GM12878 (cell line): ENCODE measurements around the gene CD151. TPM values are rescaled to one million over a fixed set of nuclear protein-coding genes. Genes with fewer than 3 reads are reported as not detected.
A peak's percentile ranks its signal among the peaks of the same experiment; 100 is the strongest.

Source experiments
- ATAC-seq: fragments of 200-7000 bp; cut with Tn5 transposase; 3 replicates; pipeline ENCODE4 v1.9.1; 2020; ENCODE audit warnings: mild to moderate bottlenecking, moderate library complexity
- BruUV-seq: library from RNA; stranded (reverse); fragments of 400-500 nt; replicated peaks from 2 replicates; lab custom pipeline; 2021; lab: Mats Ljungman, UMichigan
- CTCF ChIA-PET: fragments of 300-600 bp; sonication (Branson Sonifier 250); formaldehyde crosslinking; extraction: SDS; loops from one replicate; lab custom pipeline; 2021; ENCODE audit warnings: inconsistent platforms; lab: Yijun Ruan, JAX
- POLR2A ChIA-PET: fragments of 350-600 bp; formaldehyde crosslinking; extraction: SDS; loops from one replicate; lab custom pipeline; 2021; ENCODE audit warnings: inconsistent platforms; lab: Charles Lee
- RAD21 ChIA-PET: fragments of 300-600 bp; sonication (Branson Sonifier 250); formaldehyde crosslinking; loops from one replicate; lab custom pipeline; 2023; ENCODE audit warnings: antibody characterized with exemption; ENCODE audit not compliant: unreplicated experiment; lab: Charles Lee
- SMC1A ChIA-PET: fragments of 300-600 bp; sonication (Branson Sonifier 250); formaldehyde crosslinking; loops from one replicate; lab custom pipeline; 2023; ENCODE audit not compliant: unreplicated experiment, uncharacterized antibody; lab: Charles Lee
- DNase-seq: peaks from one replicate; pipeline ENCODE4 v3.0.0-alpha.2; 2011; ENCODE audit warnings: low read depth, low spot score
- FAIRE-seq: peaks from 3 replicates; lab custom pipeline; 2011; peaks lifted over from hg19 to GRCh38; lab: Jason Lieb, UNC
- H2AFZ ChIP-seq: 2 replicates; pipeline ENCODE4 v1.6.0; 2011; ENCODE audit warnings: low read depth, low read length, control low read depth; ENCODE audit not compliant: control insufficient read depth
- H3K27ac ChIP-seq: 2 replicates; pipeline ENCODE4 v1.5.1; 2011; ENCODE audit warnings: control low read depth; ENCODE audit not compliant: control insufficient read depth, insufficient read depth
- H3K27me3 ChIP-seq, 2 experiments: replicated peaks in 1 of 2; 2 replicates each; pipeline versions ENCODE4 v1.6.0 to v1.6.1; 2011; ENCODE audit warnings: low read length in 1 of 2; ENCODE audit not compliant: control insufficient read depth in 2 of 2, insufficient read depth in 2 of 2
- H3K36me3 ChIP-seq, 2 experiments: 2 replicates each; pipeline ENCODE4 v1.5.1; 2011; ENCODE audit warnings: low read length in 1 of 2; ENCODE audit not compliant: control insufficient read depth in 2 of 2, insufficient read depth in 2 of 2
- H3K4me1 ChIP-seq: 2 replicates; pipeline ENCODE4 v1.6.1; 2011; ENCODE audit warnings: mild to moderate bottlenecking, low read length, moderate library complexity, mixed read lengths; ENCODE audit not compliant: control insufficient read depth, insufficient read depth
- H3K4me2 ChIP-seq: 2 replicates; pipeline ENCODE4 v1.6.0; 2011; ENCODE audit warnings: control low read depth; ENCODE audit not compliant: control insufficient read depth, insufficient read depth
- H3K4me3 ChIP-seq: fragments of 200-600 bp; sonication (generic); 2 replicates; pipeline ENCODE4 v1.5.1; 2016
- H3K79me2 ChIP-seq: 2 replicates; pipeline ENCODE4 v1.6.0; 2011; ENCODE audit warnings: low read length; ENCODE audit not compliant: control insufficient read depth, insufficient read depth
- H3K9ac ChIP-seq: 2 replicates; pipeline ENCODE4 v1.8.0; 2011; ENCODE audit warnings: low read length, control low read depth, mixed read lengths; ENCODE audit not compliant: control insufficient read depth, insufficient read depth
- H3K9me3 ChIP-seq: replicated peaks from 3 replicates; pipeline ENCODE4 v1.5.1; 2011; ENCODE audit warnings: mild to moderate bottlenecking, low read length; ENCODE audit not compliant: control insufficient read depth, insufficient read depth
- H4K20me1 ChIP-seq: 2 replicates; pipeline ENCODE4 v1.6.0; 2011; ENCODE audit not compliant: control insufficient read depth, insufficient read depth
- BMI1 ChIP-seq: fragments of 450-650 bp; IDR thresholded peaks from 2 replicates; pipeline ENCODE4 v1.6.1; 2016; ENCODE audit warnings: mild to moderate bottlenecking, moderate library complexity, borderline replicate concordance
- EP300 ChIP-seq, 2 experiments: fragments of 150-350 bp in 1 of 2; IDR thresholded peaks; 2 replicates each; pipeline ENCODE4 v1.6.1; 2011 to 2012; ENCODE audit warnings: low read depth in 2 of 2, low read length in 2 of 2, borderline replicate concordance in 1 of 2, improper control_type of control experiment in 1 of 2, inconsistent platforms in 1 of 2; ENCODE audit not compliant: control insufficient read depth in 1 of 2
- POLR2A ChIP-seq: IDR thresholded peaks from 2 replicates; pipeline ENCODE4 v1.6.1; 2011; ENCODE audit warnings: low read depth, mild to moderate bottlenecking, low read length
- WGBS: methylation state at CpG from one replicate; pipeline ENCODE4 v1.1.6; 2016; ENCODE audit warnings: low lambda C conversion rate; ENCODE audit not compliant: insufficient replicate concordance, insufficient coverage; ENCODE audit errors: missing lambda C conversion rate; 5-methylcytosine and 5-hydroxymethylcytosine counted together
- in situ Hi-C: fragments of 300-500 bp; cut with MboI; formaldehyde crosslinking; loops from 9 replicates; pipeline ENCODE4 v1.14.3; 2018; ENCODE audit warnings: mixed read lengths
- intact Hi-C: fragments of 100-400 bp; cut with micrococcal nuclease; formaldehyde crosslinking; loops from one replicate; pipeline ENCODE4 v1.14.2; 2022; ENCODE audit not compliant: unreplicated experiment
- polyA plus RNA-seq, 11 experiments: library from polyadenylated mRNA; depleted of rRNA in 4 of 11; unstranded in 6 of 11; stranded (reverse) in 5 of 11; fragments of >200 nt; fragmentation: Nextera tagmentation in 4 of 11; fragmentation: Illumina TruSeq in 1 of 11; extraction: Ambion mirVana in 4 of 11; extraction: Trizol in 1 of 11; gene quantifications; 1 replicate in 1 of 11; 2 replicates in 10 of 11; pipeline versions ENCODE4 v1.2.1 to v1.2.3, GENCODE V29; 2011 to 2016; ENCODE audit warnings: inconsistent platforms in 2 of 11, missing spikeins in 2 of 11, low read depth in 1 of 11
- total RNA-seq, 4 experiments: library from RNA; depleted of rRNA in 3 of 4; stranded (reverse); fragments of >200 nt in 3 of 4; fragmentation: Illumina TruSeq in 1 of 4; extraction: Trizol in 1 of 4; gene quantifications; 2 replicates each; pipeline versions ENCODE4 v1.2.1 to v1.2.3, GENCODE V29; 2013 to 2021

The CD151 gene
- total and polyA plus RNA-seq, 10 of the 15 experiments (the other 5 are each of a cell fraction or from before 2014, with no cell fraction given) = 0.52 to 41.7 (median 14.7) TPM

GRCh38 chr11:836274-836673 lies 3.5 kb downstream of the CD151 start:
- Histone ChIP-seq H3K27me3 (no peaks in the 10 kb centered on the region; a peak in 1 of 4 replicates), H4K20me1 (no peaks in the 10 kb centered on the region; the same call in 1 of the 2 replicates), H3K27ac (no peak overlapping the region), H3K4me1 (peaks cover 16% of the 10 kb centered on the region), H3K79me2 (peaks cover 10% of the 10 kb centered on the region), H3K9ac (no peak overlapping the region), H2AFZ (no peak overlapping the region), H3K4me3 (no peak overlapping the region), H3K4me2 (no peak overlapping the region), H3K36me3 (peaks cover 0 to 25% of the 10 kb centered on the region in 2 experiments; a peak in 2 of 4 replicates), H3K9me3 (no peaks in the 10 kb centered on the region)
- DNase-seq (no peak), ATAC-seq (no peak), FAIRE-seq (no peak)
- CTCF ChIA-PET = no interaction called here
- intact Hi-C loops (no loop called here), in situ Hi-C loops (no loop called here)
- RAD21 ChIA-PET = no interaction called here
- BruUV-seq = no TSS peak
- SMC1A ChIA-PET = no interaction called here
- 85% methylated on average over 14 of the region's 14 CpGs for WGBS
- TF ChIP-seq EP300 (IDR thresholded peaks at IDR 0.05; ENCODE audit: borderline replicate concordance in 1 of 2, control insufficient read depth in 1 of 2, low read depth in 2 of 2, low read length in 2 of 2) = no peak
- 0 out of 2 replicates have a peak, but pooled peaks have one; percentile 13 for TF ChIP-seq POLR2A
- POLR2A ChIA-PET = no interaction called here

GRCh38 chr11:836700-837099 lies 3.9 kb downstream of the CD151 start:
- 77% methylated on average over 9 of the region's 9 CpGs for WGBS
- intact Hi-C loops = no loop called here
- ChIA-PET SMC1A (no interaction called here), CTCF (no interaction called here), RAD21 (no interaction called here), POLR2A (no interaction called here)
- Histone ChIP-seq H3K9me3 (no peaks in the 10 kb centered on the region), H3K27ac (no peak overlapping the region), H3K9ac (no peak overlapping the region), H4K20me1 (no peaks in the 10 kb centered on the region; the same call in 1 of the 2 replicates), H3K27me3 (no peaks in the 10 kb centered on the region; a peak in 1 of 4 replicates), H3K4me3 (no peak overlapping the region), H3K4me2 (no peak overlapping the region), H3K79me2 (peaks cover 13% of the 10 kb centered on the region), H3K36me3 (peaks cover 0 to 25% of the 10 kb centered on the region in 2 experiments; a peak in 2 of 4 replicates), H2AFZ (no peak overlapping the region), H3K4me1 (peaks cover 16% of the 10 kb centered on the region)
- BruUV-seq = no TSS peak
- no peak for DNase-seq
- no peak for FAIRE-seq
- in situ Hi-C loops = no loop called here
- ATAC-seq = no peak
- TF ChIP-seq BMI1 (no peak), POLR2A (0 out of 2 replicates have a peak, but pooled peaks have one; percentile 1)
